HG02938 (cell line): ENCODE data around the gene MXD4.
A peak's percentile ranks its signal among the peaks of the same experiment; 100 is the strongest.

Experiments used
- ATAC-seq: cut with Tn5 transposase; IDR thresholded peaks from one replicate; pipeline ENCODE4 v1.9.1; 2021; ENCODE audit warnings: mild to moderate bottlenecking, moderate library complexity; ENCODE audit not compliant: unreplicated experiment

The MXD4 gene, protein sequence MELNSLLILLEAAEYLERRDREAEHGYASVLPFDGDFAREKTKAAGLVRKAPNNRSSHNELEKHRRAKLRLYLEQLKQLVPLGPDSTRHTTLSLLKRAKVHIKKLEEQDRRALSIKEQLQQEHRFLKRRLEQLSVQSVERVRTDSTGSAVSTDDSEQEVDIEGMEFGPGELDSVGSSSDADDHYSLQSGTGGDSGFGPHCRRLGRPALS

GRCh38 chr4:2261853-2262144, at the start of gene MXD4:
Gene MXD4, minus strand, starts transcription at chr4:2262109. Its CDS starts 129 bp downstream, at chr4:2261980.
- peak; percentile 5 for ATAC-seq

- no peak for ATAC-seq
Measured at GRCh38 chr4:2306773-2307410, 45.0 kb upstream of the MXD4 start.

GRCh38 chr4:2305766-2306501, 44.0 kb upstream of the MXD4 start:
- ATAC-seq, result no peak

DNA sequence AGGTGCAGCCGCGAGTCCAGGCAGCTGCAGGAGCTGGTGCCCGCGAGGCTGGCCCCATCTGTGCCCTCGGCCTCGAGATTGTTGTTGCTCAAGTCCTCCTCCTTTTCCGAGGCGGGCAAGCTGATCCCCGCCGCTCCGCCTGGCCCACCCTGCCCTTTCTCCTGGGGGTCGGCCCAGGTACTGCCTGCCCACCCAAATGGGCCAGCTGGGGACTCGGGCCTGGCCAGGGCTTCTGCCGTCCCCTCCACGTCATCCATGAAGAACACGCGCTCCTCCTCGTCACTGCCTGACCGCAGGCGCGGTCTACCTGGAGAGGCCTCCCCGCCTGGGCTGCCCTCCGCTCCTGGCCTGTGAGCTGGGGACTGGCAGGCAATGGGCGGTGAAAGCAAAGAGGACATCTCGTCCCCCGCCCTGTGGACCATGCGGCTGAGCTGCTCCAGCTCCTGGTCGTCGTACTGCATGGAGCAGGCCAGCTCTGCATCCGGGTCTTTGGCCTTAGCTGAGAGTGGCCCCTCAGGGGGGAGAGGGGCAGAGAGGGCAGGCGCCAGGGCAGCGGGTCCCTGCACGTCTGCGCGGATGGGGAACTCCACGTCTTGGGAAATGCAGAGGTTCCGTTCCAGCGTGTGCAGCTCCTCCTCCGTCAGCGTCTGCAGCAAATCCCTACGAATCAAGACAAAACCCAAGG, 43.1 kb upstream of the MXD4 start:
- ATAC-seq, result no peak

GRCh38 chr4:2304321-2304876, 42.5 kb upstream of the MXD4 start:
- ATAC-seq, result no peak

GRCh38 chr4:2303686-2304320, 41.9 kb upstream of the MXD4 start:
- no peak for ATAC-seq

DNA sequence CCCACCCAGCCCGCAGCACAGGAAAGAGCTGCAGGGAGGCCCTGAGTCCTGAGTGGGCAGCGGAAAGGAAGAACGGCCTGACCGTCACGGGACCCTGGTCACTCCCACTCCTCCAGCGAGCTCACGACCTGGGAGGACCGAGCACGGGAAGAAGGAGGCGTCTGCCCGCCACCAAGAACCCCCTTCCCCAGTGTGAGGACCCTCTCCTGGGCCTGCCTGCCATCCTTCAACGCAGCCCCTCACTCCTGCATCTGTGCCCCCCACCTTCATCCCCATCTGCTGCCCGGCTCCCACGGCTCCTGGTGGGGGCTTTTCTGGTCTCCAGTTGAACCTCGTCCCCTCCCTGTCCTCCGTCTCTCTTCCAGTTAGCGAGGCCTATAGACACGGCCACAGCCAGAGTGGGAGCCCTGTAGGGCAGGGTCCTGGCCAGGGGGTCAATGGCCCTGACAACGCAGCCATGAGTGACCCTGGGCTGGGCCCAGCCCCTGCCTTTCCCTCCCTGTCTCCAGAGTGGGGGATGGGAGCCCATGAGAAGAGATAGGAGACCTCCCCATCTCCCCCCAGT, 41.3 kb upstream of the MXD4 start:
- no peak for ATAC-seq

- ATAC-seq, result no peak
Measured at GRCh38 chr4:2302387-2303119, 40.6 kb upstream of the MXD4 start.

- ATAC-seq, result no peak
Measured at GRCh38 chr4:2301806-2302205, 39.9 kb upstream of the MXD4 start.

- ATAC-seq, result no peak
Measured at GRCh38 chr4:2301225-2301642, 39.3 kb upstream of the MXD4 start.

DNA sequence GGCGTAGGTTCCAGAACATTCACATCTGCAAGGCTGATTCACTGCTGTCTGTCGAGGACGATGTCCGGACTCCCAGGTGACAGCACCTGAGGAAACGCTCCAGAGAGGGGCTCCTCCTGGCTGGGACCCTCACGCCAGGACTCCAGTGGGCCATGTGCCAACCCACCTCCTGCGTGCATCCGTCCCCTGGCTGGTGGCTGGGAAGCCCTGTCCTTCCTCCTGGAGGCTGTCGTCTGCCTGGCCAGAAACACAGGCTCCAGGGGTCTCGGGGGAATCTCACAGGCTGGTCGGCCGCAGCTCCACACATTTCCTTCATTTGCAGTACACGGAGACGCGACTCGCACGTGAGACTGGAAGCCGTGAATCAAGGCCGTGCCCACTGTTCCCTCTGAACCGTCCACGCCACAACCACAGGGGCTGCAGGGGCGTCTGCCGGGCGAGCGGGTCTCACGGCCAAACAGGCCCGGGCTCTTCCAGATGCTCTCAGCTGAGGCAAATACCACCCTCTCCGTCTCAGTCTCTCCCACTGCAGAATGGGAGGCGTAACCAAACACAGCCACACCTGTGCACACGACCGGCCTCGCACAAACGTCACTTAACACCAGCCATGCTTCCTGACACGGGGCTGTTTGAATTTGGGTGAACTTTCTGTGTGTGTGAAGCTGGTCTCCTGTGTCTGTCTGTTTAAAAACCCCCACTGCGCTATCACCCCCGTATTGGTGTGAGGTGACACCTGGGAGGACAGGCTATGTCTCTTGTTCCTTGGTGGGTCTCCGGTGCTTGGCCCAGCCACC, 38.7 kb upstream of the MXD4 start:
- ATAC-seq, result no peak

GRCh38 chr4:2299794-2300193, 37.9 kb upstream of the MXD4 start:
- ATAC-seq, result no peak

GRCh38 chr4:2298532-2298991, 36.7 kb upstream of the MXD4 start:
- no peak for ATAC-seq

DNA sequence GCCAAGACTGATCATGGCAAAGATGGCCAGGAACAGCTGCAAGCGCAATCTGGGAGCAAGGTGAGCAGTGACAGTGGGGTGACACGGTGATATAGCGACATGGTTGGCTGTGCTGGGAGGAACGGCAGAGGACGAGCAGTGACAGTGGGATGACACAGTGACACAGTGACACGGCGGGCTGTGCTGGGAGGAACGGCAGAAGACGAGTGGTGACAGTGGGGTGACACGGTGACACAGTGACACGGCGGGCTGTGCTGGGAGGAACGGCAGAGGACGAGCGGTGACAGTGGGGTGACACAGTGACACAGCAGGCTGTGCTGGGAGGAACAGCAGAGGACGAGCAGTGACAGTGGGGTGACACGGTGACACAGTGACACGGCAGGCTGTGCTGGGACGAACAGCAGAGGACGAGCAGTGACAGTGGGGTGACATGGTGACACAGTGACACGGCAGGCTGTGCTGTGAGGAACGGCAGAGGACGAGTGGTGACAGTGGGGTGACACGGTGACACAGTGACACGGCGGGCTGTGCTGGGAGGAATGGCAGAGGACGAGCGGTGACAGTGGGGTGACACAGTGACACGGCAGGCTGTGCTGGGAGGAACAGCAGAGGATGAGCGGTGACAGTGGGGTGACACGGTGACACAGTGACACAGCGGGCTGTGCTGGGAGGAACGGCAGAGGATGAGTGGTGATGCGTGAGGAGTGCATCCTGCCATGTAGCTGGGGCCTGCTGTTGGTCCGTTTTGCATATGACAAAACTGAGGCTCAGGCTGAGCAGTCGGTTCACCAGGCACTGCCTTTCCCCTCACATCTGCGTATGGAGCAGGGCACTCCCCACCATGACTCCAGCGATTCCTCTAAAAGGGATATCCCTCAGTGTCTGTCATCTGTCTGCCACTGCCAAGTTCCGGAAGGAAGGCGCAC, 36.0 kb upstream of the MXD4 start:
- ATAC-seq, result no peak

GRCh38 chr4:2296631-2297601, 35.0 kb upstream of the MXD4 start:
- ATAC-seq, result no peak

DNA sequence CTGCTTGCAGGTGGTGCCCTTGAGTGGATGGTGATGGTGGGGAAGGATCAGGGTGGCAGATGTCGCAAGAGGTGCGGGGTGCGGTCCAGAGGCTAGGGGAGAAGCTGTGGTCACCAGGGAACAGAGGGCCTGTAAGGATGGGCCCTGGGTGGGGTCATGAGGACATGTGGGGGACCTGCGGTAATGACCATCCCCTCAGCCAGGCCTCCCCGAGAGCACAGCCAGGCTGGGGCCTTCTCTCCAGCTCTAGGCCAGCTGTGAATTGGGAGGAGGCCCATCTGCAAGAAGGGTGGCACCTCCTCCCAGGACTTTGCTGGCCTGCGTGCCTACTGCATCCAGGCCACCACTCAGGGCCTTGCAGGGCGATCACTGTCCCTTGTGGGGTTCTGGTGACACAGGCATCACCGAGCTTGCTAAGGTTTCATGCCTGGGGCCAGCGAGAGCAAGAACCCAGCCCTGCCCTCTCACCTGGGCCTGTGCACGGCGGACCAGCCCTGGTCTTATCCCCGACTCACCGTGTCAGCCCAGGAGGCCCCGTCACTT, 34.1 kb upstream of the MXD4 start:
- ATAC-seq, result no peak

DNA sequence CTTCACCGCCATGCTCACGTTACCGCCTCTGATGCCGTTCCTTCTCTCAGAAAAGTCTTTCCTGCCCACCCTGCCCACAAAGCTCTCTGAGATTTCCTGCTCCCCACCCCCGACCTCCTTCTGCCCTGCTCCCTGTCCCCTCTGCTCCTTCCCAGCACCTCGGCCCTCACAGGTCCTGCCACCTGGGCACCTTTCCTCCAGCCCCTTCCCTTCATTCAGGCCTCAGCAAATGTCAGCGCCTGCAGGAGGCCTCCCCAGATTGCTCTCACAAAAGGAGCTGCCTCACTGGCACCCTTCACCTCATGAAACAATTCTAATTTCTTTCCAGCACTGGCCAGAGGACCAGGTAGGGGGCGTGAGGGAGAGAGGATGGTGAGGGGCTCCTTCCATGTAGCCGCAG, 33.6 kb upstream of the MXD4 start:
- no peak for ATAC-seq
